ENCODE data around the gene ITGA1.

DNA sequence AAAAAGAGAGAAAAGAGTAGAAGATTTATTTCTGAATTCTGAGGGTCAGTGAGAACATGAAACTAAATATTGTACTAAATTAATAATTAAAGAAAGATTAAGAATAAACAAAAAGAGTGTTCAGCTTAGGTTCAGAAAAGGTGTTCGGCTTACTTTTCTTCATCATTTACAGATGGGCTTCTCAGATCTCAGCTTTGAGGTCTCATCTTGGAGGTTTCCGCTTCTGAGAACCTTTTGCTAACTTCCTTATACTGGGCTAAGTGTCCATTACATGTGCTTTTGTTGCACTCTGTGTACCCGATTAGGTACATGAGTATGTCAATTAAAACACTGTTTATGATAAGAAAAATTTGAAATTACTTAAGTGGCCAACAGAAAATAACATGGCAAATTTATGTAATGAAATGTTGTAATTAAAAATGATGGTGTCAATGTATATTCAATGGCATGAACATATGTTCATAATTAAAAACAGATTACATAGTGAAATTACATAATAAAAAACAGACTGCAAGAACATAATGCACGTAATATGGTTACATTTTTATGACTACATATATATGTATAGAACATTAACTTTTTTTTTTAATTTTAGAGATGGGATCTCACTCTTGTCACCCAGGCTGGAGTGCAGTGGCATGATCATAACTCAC, 17.3 kb upstream of the ITGA1 start:
- TF ChIP-seq, protein P1, sequence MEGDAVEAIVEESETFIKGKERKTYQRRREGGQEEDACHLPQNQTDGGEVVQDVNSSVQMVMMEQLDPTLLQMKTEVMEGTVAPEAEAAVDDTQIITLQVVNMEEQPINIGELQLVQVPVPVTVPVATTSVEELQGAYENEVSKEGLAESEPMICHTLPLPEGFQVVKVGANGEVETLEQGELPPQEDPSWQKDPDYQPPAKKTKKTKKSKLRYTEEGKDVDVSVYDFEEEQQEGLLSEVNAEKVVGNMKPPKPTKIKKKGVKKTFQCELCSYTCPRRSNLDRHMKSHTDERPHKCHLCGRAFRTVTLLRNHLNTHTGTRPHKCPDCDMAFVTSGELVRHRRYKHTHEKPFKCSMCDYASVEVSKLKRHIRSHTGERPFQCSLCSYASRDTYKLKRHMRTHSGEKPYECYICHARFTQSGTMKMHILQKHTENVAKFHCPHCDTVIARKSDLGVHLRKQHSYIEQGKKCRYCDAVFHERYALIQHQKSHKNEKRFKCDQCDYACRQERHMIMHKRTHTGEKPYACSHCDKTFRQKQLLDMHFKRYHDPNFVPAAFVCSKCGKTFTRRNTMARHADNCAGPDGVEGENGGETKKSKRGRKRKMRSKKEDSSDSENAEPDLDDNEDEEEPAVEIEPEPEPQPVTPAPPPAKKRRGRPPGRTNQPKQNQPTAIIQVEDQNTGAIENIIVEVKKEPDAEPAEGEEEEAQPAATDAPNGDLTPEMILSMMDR (conservative IDR thresholded peaks at IDR 0.05; ENCODE audit: low read length) = no peak
- TF ChIP-seq EZH2phosphoT487 (IDR thresholded peaks at IDR 0.05; ENCODE audit: borderline replicate concordance, low read depth, low read length) = no peak

Measured in OCI-LY7 (cell line).